GM19397 (cell line): ENCODE data around the gene P4HB.

Experiments
- ATAC-seq: cut with Tn5 transposase; IDR thresholded peaks from one replicate; pipeline ENCODE4 v1.9.1; 2021; ENCODE audit warnings: mild to moderate bottlenecking, moderate library complexity; ENCODE audit not compliant: unreplicated experiment

P4HB gene

DNA sequence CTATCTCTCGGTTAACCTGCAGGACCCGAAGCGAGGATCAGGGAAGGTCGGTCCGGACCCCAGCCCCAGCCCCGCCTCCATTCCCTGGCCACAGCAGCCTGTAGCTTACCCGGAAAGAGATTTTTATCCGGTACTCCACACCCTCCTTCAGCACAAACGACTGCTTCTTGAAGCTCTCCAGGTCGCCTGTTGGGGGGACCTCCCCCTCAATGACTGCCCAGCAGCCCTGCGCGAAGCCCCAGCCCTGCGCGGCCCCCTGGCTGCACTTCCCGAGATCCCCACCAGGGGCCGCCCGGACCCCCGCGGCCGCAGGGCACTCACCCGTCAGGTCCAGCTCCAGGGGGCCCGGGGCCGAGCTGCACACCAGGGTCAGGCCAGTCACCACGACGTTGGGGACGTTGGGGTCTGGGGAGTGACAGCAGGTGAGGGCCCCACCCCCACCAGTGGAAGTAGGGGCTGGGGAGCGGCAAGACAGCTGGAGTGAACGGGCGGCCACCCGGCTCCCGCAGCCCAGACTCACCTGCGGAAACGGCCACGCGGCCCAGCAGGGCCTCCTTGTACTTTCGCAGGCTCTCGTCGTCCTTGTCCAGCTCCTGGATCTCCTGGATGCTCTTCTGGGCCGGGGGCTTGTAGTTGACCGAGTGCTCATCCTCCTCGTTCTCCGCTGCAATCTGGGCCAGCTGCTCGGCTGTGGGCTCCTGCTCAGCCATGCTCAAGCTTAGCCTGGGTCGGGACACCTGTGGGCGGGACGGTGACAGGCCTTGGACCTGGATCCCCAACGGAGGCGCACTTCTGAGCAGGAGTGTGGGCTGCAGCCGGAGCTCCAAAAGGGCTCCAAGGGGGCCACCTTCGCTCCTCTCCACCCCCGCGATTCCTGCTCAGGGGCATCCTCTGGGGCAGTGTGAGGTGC, 9.1 kb upstream of the P4HB start:
- ATAC-seq, result no peak

- ATAC-seq, result no peak
Observed at GRCh38 chr17:81868674-81869220, 8.4 kb upstream of the P4HB start.

DNA sequence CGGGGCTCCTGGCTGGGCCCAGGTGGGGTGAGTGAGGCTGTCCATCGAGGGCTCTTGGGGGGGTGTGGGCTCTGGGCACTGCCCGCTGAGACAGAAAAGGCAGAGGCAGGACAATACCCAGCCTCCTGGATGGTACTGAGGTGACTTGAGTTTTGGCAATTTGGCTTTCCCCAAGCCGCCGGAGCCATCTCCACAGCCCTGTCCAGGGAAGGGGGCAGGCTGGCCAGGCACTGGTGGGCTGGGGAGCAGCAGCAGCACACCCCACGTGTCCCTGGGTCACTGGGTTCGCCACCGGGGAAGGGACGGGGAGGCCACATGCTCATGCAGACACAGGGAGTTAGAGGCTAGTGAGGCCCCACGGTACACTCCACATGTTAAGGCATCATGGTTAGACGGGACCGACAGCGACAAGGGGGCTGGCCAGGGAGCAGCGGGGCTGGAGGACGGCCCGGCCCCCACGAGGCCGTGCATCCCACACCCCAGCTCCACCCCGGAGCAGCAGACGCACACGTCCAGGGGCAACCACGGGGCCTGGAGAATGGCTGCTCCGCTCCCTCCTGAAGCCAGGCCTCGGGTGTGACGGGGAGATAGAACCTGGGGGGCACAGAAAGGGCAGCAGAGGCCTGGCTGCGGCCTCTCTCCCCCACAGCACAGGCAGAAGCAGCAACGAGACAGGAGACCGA, 7.8 kb upstream of the P4HB start:
- no peak for ATAC-seq

- ATAC-seq, result no peak
Observed at GRCh38 chr17:81867170-81867990, 7.0 kb upstream of the P4HB start.

- ATAC-seq, result no peak
Observed at GRCh38 chr17:81866440-81867169, 6.3 kb upstream of the P4HB start.

- no peak for ATAC-seq
Observed at GRCh38 chr17:81865733-81866439, 5.6 kb upstream of the P4HB start.

GRCh38 chr17:81865358-81865732, 5.0 kb upstream of the P4HB start:
- ATAC-seq, result no peak

DNA sequence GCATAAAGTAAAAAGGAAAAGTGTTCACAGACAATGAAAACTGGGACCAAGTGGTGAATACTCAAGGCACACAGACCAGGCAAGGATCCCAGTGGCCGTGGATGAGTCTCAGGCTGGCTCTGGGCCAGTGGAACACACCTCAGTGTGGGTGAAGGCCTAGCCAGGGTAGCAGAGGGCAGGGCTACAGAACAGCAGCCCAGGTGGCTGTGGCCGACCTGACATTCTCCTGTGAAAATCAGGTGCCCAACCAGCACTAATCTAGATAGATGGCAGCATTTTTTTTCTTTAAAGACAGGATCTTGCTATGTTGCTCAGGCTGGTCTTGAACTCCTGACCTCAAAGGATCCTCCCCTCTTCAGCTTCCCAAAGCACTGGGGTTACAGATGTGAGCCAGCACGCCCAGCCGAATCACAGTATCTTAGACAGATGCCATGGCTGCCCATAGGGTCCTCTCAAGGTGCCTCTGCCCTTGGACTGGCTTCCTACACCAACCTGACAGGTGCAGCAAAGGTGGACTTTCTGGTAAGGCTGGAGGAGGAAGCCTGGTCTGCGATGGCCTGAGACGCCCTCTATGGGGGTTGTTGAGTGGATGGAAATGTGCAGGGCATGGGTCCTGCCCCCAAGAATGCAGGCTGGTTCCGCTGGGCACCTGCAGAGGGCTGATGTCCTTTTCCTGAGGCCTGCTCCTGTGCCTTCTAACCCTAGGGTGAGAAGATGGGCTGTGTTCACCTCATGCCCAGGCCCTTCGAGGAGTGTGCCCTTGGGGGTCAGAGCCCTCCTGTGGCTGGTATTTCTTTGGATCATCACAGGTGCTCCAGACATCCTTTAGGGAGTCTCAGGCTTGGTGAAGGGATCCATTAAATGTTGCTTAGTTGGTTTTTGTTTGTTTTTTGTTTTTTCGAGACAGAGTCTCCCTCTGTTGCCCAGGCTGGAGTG, 3.8 kb upstream of the P4HB start:
- no peak for ATAC-seq

- ATAC-seq, result no peak
Observed at GRCh38 chr17:81863123-81863675, 2.9 kb upstream of the P4HB start.

DNA sequence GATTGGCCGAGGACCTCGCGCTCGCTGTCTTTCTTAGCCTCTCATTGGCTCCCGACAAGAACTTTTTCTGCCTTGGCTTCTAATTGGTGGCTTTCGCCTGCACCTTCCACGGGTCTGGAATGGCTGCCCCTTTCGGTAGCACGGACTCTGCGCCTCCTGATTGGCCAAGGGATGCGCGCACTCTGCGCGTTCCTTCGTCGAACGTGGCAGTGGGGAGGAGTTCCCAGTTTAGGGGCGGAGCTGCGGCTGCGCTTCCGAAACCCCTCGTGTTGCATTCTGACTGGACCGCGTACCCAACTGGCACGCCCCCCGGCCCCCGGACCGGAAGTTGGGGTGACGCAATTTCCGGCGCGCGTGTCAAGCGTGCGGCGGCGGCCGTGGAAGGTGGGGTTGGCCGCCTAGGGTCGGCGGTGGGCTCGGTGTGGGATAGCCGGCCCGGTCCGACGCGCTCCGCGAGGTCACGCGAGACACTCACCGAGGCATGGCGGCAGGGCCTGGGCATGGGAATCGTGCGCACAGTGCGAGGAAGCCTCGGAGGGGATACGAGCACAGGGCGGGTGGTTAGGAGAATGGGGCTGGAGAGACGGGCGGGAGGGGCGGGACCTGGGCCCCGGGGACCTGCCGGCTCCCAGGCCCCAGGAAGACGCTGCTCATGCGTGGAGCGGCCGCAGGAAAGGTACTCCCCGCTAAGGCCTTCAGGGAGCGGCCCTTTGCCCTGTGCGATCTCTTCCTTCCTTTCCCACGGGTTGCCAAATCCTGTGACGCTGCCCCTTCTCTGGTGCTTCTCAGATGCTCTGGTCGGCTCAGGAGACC, 627 bp upstream of the P4HB start:
- peak; percentile 78 for ATAC-seq

GRCh38 chr17:81858967-81859905, 1.1 kb downstream of the P4HB start:
- no peak for ATAC-seq

GRCh38 chr17:81858170-81858966, 2.0 kb downstream of the P4HB start:
- ATAC-seq, result no peak

- ATAC-seq, result no peak
Observed at GRCh38 chr17:81854974-81855774, 5.2 kb downstream of the P4HB start.

DNA sequence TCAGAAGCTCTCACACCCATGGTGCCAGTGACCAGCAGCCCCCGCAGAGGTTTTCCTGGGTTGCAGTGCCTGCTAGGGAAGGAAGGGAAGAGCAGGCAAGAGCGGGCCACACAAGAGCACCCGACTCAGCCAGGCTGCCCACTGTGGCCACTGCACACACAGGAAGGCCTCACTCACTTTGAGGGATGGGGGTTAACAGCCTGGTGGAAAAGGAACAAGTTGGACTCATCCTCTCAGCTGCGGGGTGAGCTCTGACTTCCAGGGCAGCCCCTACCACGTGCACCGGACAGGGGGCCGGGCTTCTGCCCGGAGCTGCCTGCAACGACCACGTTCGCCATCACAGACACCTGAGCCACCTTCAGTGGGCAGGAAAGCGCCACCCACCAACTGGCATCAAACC, 8.1 kb downstream of the P4HB start:
- ATAC-seq, result no peak

DNA sequence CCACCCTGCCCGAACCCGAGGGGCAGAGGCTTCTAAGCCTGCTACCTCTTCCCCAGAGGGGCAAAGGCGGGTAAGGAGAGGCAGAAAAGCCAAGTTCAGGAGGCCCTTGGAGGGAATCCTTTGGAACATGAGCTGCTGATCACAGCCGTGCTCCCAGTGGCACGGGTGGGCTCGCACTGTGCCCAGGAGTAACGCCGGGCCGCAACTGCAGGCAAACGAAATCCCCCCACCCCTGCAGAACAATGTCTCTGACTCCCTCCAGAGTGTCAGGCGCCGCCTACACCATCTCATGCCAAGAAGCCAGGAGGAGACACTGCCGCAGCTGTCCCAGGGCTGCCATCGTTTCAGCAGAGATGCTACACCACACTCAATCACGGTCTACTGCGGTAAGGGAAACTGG, 8.9 kb downstream of the P4HB start:
- ATAC-seq, result no peak
